Spleen (tissue), 11 donors: ENCODE data around the gene RNLS. TPM values are rescaled to one million over a fixed set of nuclear protein-coding genes. Genes with fewer than 3 reads are reported as not detected.

Experiments used
- DNase-seq: peaks from one replicate; pipeline ENCODE4 v3.0.0-alpha.2; 2020
- H3K27ac ChIP-seq, 8 donors: fragments of 200-600 bp; sonication (generic) in 7 of 8; 1 replicate in 4 of 8; 2 replicates in 4 of 8; pipeline versions ENCODE4 v1.5.0 to v1.8.0; 2016 to 2021; ENCODE audit warnings: inconsistent platforms in 4 of 8, mild to moderate bottlenecking in 4 of 8, moderate library complexity in 1 of 8
- H3K27me3 ChIP-seq, 7 donors: fragments of 200-600 bp; sonication (generic) in 6 of 7; replicated peaks in 1 of 7; 1 replicate in 4 of 7; 2 replicates in 3 of 7; pipeline versions ENCODE4 v1.5.0 to v1.8.0; 2016 to 2021; ENCODE audit warnings: inconsistent platforms in 3 of 7, mild to moderate bottlenecking in 1 of 7
- H3K36me3 ChIP-seq, 6 donors: fragments of 200-600 bp; sonication (generic) in 5 of 6; 1 replicate in 4 of 6; 2 replicates in 2 of 6; pipeline versions ENCODE4 v1.5.0 to v1.8.0; 2016 to 2021; ENCODE audit warnings: inconsistent platforms in 2 of 6
- H3K4me1 ChIP-seq, 6 donors: fragments of 200-600 bp; sonication (generic) in 5 of 6; 1 replicate in 3 of 6; 2 replicates in 3 of 6; pipeline versions ENCODE4 v1.5.0 to v1.8.0; 2016 to 2021; ENCODE audit warnings: inconsistent platforms in 3 of 6
- H3K4me3 ChIP-seq, 8 donors: fragments of 200-600 bp; sonication (generic) in 7 of 8; 1 replicate in 4 of 8; 2 replicates in 4 of 8; pipeline versions ENCODE4 v1.5.0 to v1.8.0; 2016 to 2021; ENCODE audit warnings: inconsistent platforms in 4 of 8, mild to moderate bottlenecking in 4 of 8, moderate library complexity in 2 of 8
- H3K9me3 ChIP-seq, 8 donors: fragments of 200-600 bp; sonication (generic) in 7 of 8; 1 replicate in 4 of 8; 2 replicates in 4 of 8; pipeline versions ENCODE4 v1.5.0 to v1.8.0; 2016 to 2021; ENCODE audit warnings: inconsistent platforms in 4 of 8
- CTCF ChIP-seq, 11 experiments: fragments of 200-600 bp in 7 of 11; fragments of 450-650 bp in 4 of 11; sonication (generic) in 4 of 11; IDR thresholded peaks in 8 of 11; conservative IDR thresholded peaks in 3 of 11; 1 replicate in 7 of 11; 2 replicates in 4 of 11; pipeline versions ENCODE4 v1.4.0 to v1.8.0; 2016 to 2021; ENCODE audit warnings: antibody characterized with exemption in 11 of 11, inconsistent platforms in 4 of 11, mild to moderate bottlenecking in 1 of 11
- POLR2A ChIP-seq, 3 donors: fragments of 450-650 bp; IDR thresholded peaks; one replicate each; pipeline ENCODE4 v1.5.1; 2017; ENCODE audit warnings: antibody characterized with exemption in 3 of 3, mild to moderate bottlenecking in 1 of 3
- POLR2AphosphoS5 ChIP-seq, 3 donors: sonication (generic); formaldehyde crosslinking; IDR thresholded peaks; one replicate each; pipeline ENCODE4 v1.5.1; 2017; ENCODE audit warnings: antibody characterized with exemption in 3 of 3
- WGBS, 5 donors: extraction: QIAGEN DNeasy Blood & Tissue Kit in 3 of 5; methylation state at CpG; one replicate each; pipeline versions ENCODE4 v1.1.5 to v1.1.7; 2013 to 2018; 5-methylcytosine and 5-hydroxymethylcytosine counted together
- intact Hi-C: fragments of 100-400 bp; cut with DNase I; formaldehyde crosslinking; loops from one replicate; pipeline ENCODE4 v1.15.0; 2023; ENCODE audit warnings: low total_unique reads
- polyA plus RNA-seq, 3 donors: library from polyadenylated mRNA; stranded (reverse); fragments of 200-250 nt; gene quantifications; one replicate each; pipeline ENCODE4 v1.2.1, GENCODE V29; 2013
- total RNA-seq, 7 donors: library from RNA; depleted of rRNA in 3 of 7; stranded (reverse); fragments of >200 nt in 3 of 7; fragmentation: NEBNext Ultra II Directional in 4 of 7; extraction: Animal tissue kit (Norgen Biotek cat#: 25700) in 4 of 7; gene quantifications; one replicate each; pipeline versions ENCODE4 v1.1.0 to v1.2.1, GENCODE V29; 2016 to 2021
- donor health status: healthy with polysubstance abuse.
- donor health status: DM: no; HTN: no; CAD: no; lungs with moderate emphysema.
- donor health status: DM: no; HTN: no; CAD: no.
- donor health status: Bipolar disorder and iron deficiency.
- donor health status: healthy.
- donor health status: DM: no; HTN: no; CAD: no.
- donor health status: DM: yes; HTN: yes; CAD: no.

Gene RNLS
- total and polyA plus RNA-seq, 10 donors: 4.5 to 28.8 (median 8.5) TPM

GRCh38 chr10:88347597-88348304 lies 235.4 kb downstream of the RNLS start:
- peaks cover 0 to 8% (median 0%) of the 10 kb centered on the region in 8 donors for H3K9me3 ChIP-seq
- peaks cover 0 to 32% (median 15%) of the 10 kb centered on the region in 6 donors for H3K4me1 ChIP-seq
- 72 to 84% (median 83%) methylated on average over 3 of the region's 3 CpGs for WGBS, 5 donors
- DNase-seq: no peak
- no peak overlapping the region for H3K27ac ChIP-seq
- H3K27me3 ChIP-seq: no peaks in the 10 kb centered on the region
- H3K36me3 ChIP-seq: no peaks in the 10 kb centered on the region
- no peak overlapping the region for H3K4me3 ChIP-seq
- intact Hi-C loops: no loop called here
- TF ChIP-seq POLR2A (IDR thresholded peaks at IDR 0.05) (no peak), POLR2AphosphoS5 (IDR thresholded peaks at IDR 0.05) (no peak), CTCF (IDR thresholded peaks at IDR 0.05 in 8 of 11, conservative IDR thresholded peaks at IDR 0.05 in 3 of 11) (no peak)

DNA sequence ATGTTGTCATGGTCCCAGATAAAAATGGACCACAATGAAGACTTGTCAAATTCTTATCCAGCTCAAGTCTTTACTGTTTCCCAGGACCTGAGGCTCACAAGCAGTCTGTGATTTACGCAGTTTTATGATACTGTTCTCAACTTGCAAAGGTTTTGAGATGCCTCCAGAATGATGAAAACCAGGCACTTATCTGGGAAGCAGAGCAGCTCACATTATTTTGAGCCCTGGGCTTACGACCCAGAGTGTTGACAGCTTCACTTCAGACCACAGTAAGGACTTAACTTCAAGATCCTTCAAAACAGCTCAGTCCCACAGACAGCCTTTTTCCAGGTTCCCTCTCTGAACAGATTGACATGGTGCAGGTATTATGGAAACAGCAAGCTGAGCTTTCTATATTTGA lies 236.1 kb downstream of the RNLS start:
- Histone ChIP-seq H3K27ac (no peak overlapping the region), H3K27me3 (no peaks in the 10 kb centered on the region), H3K9me3 (peaks cover 0 to 8% (median 0%) of the 10 kb centered on the region in 8 donors), H3K4me3 (no peak overlapping the region), H3K36me3 (no peaks in the 10 kb centered on the region), H3K4me1 (peaks cover 0 to 32% (median 15%) of the 10 kb centered on the region in 6 donors)
- TF ChIP-seq CTCF (IDR thresholded peaks at IDR 0.05 in 8 of 11, conservative IDR thresholded peaks at IDR 0.05 in 3 of 11) (no peak), POLR2AphosphoS5 (IDR thresholded peaks at IDR 0.05) (no peak)
- no peak for DNase-seq
- 83 to 97% (median 86%) methylated on average over 2 of the region's 2 CpGs for WGBS, 5 donors
- intact Hi-C loops: no loop called here

GRCh38 chr10:88346144-88346977 lies 236.8 kb downstream of the RNLS start:
- Histone ChIP-seq H3K4me1 (peaks cover 0 to 32% (median 15%) of the 10 kb centered on the region in 6 donors), H3K27me3 (no peaks in the 10 kb centered on the region), H3K9me3 (peaks cover 0 to 6% (median 0%) of the 10 kb centered on the region in 8 donors), H3K36me3 (no peaks in the 10 kb centered on the region), H3K4me3 (no peak overlapping the region), H3K27ac (no peak overlapping the region)
- intact Hi-C loops: no loop called here
- 62 to 78% (median 76%) methylated on average over 6 of the region's 6 CpGs for WGBS, 5 donors
- no peak for DNase-seq
- TF ChIP-seq CTCF (IDR thresholded peaks at IDR 0.05 in 8 of 11, conservative IDR thresholded peaks at IDR 0.05 in 3 of 11): no peak
- no peak for TF ChIP-seq POLR2A (IDR thresholded peaks at IDR 0.05)
- no peak for TF ChIP-seq POLR2AphosphoS5 (IDR thresholded peaks at IDR 0.05)
